GM21825 (cell line): ENCODE data around the gene SLC49A4.

ENCODE experiments used
- ATAC-seq: cut with Tn5 transposase; IDR thresholded peaks from one replicate; pipeline ENCODE4 v1.9.1; 2021; ENCODE audit warnings: mild to moderate bottlenecking, moderate library complexity; ENCODE audit not compliant: unreplicated experiment

The SLC49A4 gene

GRCh38 chr3:122785231-122785630 lies 9.6 kb upstream of the SLC49A4 start:
- no peak for ATAC-seq

- no peak for ATAC-seq
These were observed 8.8 kb upstream of the SLC49A4 start for GRCh38 chr3:122786066-122786465.

GRCh38 chr3:122787872-122788271 lies 7.0 kb upstream of the SLC49A4 start:
- ATAC-seq: no peak

- ATAC-seq: no peak
These were observed 5.1 kb upstream of the SLC49A4 start for GRCh38 chr3:122789585-122790273.

- ATAC-seq: peak; percentile 65
These were observed 1.1 kb upstream of the SLC49A4 start, which contains the start of gene HSPBAP1 for GRCh38 chr3:122793568-122794416. TSS of gene HSPBAP1 (minus strand) at chr3:122793831. CDS start at chr3:122793680, 151 bp downstream.

- no peak for ATAC-seq
These were observed 438 bp upstream of the SLC49A4 start for GRCh38 chr3:122794483-122794778.

- no peak for ATAC-seq
These were observed 866 bp downstream of the SLC49A4 start for GRCh38 chr3:122795674-122796195.

GRCh38 chr3:122797291-122797690 lies 2.4 kb downstream of the SLC49A4 start:
- no peak for ATAC-seq

- no peak for ATAC-seq
These were observed 4.5 kb downstream of the SLC49A4 start for GRCh38 chr3:122799322-122799721.

- ATAC-seq: no peak
These were observed 5.2 kb downstream of the SLC49A4 start for GRCh38 chr3:122800031-122800430.

GRCh38 chr3:122800706-122801237 lies 5.9 kb downstream of the SLC49A4 start:
- no peak for ATAC-seq

- no peak for ATAC-seq
These were observed 7.5 kb downstream of the SLC49A4 start for GRCh38 chr3:122802323-122802722.

GRCh38 chr3:122803977-122804376 lies 9.1 kb downstream of the SLC49A4 start:
- ATAC-seq: no peak

GRCh38 chr3:122810734-122811133 lies 15.9 kb downstream of the SLC49A4 start:
- ATAC-seq: no peak

- ATAC-seq: no peak
These were observed 21.7 kb downstream of the SLC49A4 start for GRCh38 chr3:122816587-122816986.

- no peak for ATAC-seq
These were observed 29.9 kb downstream of the SLC49A4 start for GRCh38 chr3:122824465-122825381.

GRCh38 chr3:122825460-122825859 lies 30.6 kb downstream of the SLC49A4 start:
- no peak for ATAC-seq

- ATAC-seq: no peak
These were observed 31.4 kb downstream of the SLC49A4 start for GRCh38 chr3:122826278-122826677.

GRCh38 chr3:122828281-122828680 lies 33.4 kb downstream of the SLC49A4 start:
- no peak for ATAC-seq

GRCh38 chr3:122835590-122835989 lies 40.7 kb downstream of the SLC49A4 start:
- ATAC-seq: no peak

- no peak for ATAC-seq
These were observed 48.7 kb downstream of the SLC49A4 start for GRCh38 chr3:122843604-122844003.
